HG03025 (cell line): ENCODE results near the gene CDC42BPG.

Experiments used
- ATAC-seq: cut with Tn5 transposase; IDR thresholded peaks from one replicate; pipeline ENCODE4 v1.9.1; 2021; ENCODE audit warnings: mild to moderate bottlenecking, moderate library complexity; ENCODE audit not compliant: unreplicated experiment, low FRiP score

CDC42BPG gene

GRCh38 chr11:64844330-64845128, at the start of gene CDC42BPG:
TSS of gene CDC42BPG (minus strand) at chr11:64844653. CDS start at chr11:64844569, 84 bp downstream.
- no peak for ATAC-seq

GRCh38 chr11:64893194-64894069, 49.0 kb upstream of the CDC42BPG start:
- no peak for ATAC-seq

GRCh38 chr11:64892838-64893193, 48.4 kb upstream of the CDC42BPG start:
- ATAC-seq, result no peak

GRCh38 chr11:64892411-64892831, 48.0 kb upstream of the CDC42BPG start:
- no peak for ATAC-seq

DNA sequence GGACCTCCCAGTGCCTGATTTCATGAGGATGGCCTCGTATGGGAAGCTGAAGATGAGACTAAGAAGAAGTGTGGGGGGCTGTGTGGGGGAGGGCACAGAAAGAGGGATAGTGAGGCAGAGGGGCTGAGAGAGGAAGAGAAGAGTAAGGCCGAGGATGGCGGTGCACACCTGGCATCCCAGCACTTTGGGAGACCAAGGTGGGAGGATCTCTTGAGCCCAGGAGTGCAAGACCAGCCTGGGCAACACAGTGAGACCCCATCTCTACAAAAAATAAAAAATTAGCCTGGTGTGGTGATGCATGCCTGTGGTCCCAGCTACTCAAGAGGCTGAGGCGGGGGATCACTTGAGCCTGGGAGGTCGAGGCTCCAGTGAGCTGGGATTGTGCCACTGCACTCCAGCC, 47.4 kb upstream of the CDC42BPG start:
- no peak for ATAC-seq

GRCh38 chr11:64891215-64891848, 46.9 kb upstream of the CDC42BPG start:
- ATAC-seq, result no peak

DNA sequence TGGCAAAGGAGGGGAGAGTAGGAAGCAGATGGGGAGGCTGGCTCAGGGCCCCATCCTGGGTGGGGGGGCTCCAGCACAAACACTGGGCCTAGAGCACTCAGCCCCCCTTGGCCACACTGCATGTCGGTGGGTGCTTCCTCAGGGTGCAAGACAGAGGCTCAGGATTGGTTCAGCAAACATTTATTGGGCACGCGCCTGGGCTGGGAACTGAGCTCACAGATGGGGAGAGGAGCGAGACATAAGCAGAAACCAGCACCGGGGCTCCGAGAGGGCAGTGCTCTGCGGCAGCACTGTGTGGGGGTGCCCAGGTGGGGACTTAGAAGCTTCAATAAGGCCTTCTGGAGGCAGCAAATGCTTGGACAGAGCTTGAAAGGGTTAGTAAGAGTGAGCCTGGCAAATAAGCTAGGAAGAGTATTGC, 46.1 kb upstream of the CDC42BPG start:
- no peak for ATAC-seq

GRCh38 chr11:64888729-64889511, 44.5 kb upstream of the CDC42BPG start:
- no peak for ATAC-seq

DNA sequence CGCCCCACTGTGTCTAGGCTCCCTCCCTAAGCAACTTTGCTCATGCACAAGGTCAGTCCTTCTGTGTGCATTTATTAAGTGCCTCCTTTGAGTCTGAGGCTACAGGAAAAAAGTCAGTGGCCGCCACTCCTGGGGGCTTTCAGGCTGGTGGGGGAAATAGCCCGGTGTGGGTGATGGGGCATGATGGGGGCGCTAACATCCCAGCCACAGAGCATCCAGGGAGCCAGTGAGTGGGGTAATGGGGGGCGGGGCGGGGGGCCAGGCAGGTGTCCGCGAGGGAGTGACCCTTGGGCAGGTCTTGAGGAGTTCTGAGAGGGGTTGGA, 43.9 kb upstream of the CDC42BPG start:
- ATAC-seq, result no peak

DNA sequence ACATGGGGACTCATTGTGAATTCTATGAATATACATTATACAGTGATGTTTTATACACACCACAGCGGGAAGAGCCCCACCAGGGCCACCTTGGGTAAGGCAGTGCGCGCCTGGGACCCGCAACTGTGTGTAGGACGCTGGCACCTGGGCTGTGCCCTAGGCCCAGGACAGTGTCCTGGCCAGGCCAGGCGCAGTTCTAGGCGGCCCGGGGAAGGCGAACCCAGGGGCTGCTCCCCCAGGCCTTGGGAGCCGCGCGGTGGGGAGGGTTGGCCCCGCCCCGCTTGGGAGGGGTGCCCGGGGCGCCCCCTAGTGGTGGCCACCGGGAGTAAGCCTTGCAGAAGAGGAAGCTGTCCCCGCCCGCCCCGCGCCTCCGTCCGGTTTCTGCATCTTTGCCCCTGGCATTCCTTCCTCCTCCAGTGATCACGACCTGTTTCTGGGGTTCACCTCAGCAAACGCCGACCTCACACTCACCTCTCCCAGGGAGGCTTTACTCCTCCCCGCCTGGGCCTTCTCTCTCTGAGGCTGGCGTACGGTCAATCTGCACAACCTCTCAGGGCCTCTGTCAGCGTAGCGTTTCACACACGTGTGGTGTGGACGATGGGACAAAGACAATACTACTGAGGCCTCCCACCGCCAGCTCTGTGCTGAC, 43.4 kb upstream of the CDC42BPG start:
- ATAC-seq, result no peak

DNA sequence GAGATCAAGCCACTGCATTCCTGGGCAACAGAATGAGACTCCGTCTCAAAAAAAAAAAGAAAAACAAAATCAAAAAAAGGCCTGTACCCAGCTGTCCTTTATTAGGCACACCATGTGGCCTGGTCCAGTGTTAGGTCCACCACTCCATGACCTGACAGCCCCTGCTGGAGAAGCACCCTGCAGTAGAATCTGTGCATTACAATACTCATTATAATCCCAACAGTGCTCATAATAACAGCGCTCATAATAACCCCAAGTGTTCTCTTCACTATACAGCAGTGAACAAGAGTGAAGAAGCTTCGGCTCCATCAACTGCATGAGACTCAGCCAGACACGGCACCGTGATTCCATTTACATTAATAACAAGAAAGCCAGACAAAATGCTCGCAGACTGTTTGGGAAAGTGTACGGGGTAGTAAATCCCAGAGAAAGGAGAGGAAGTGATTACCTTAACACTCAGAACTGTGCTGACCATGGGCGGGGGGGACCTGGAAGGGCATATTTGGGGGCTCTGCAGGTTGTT, 42.8 kb upstream of the CDC42BPG start:
- ATAC-seq, result no peak

GRCh38 chr11:64885367-64886286, 41.2 kb upstream of the CDC42BPG start:
- ATAC-seq, result no peak

DNA sequence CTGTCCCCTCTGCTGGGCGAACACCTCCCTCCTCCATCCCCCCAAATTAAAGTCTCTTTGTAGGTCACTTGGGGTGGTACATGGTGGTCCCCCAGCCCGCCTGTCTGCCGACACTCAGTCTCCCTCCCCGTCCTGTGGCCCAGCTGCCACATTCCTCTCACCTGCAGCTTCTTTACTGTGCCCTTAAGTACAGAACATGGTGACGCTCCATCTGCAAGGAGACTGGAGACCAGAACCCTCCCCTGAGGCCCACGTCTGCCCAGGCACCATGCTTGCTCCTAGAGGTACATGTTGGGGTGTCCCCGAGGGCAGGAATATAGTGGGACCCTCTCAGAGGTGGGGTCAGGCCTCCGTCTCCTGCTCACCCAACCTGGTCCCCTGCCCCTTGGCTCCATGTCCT, 39.6 kb upstream of the CDC42BPG start:
- no peak for ATAC-seq

DNA sequence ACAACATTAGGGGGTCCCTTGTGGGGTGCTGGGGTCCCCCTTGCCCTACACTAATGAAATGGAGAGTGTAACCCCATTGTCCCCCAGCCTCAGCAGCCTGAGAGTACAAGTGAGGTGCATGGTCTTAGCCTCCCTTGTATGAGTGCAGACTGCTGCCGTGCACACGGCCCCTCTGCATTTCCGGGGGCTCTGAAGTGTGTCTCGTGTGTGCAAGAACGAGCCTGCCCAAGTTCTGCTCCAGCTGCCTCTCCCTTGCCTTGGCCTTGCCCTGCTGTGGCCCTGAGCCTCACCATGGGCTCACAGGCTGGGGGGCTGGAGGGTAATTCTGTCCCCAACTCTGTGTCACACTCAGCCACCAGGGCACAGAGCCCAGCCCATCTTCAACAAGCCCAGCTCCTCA, 39.1 kb upstream of the CDC42BPG start:
- ATAC-seq, result no peak

DNA sequence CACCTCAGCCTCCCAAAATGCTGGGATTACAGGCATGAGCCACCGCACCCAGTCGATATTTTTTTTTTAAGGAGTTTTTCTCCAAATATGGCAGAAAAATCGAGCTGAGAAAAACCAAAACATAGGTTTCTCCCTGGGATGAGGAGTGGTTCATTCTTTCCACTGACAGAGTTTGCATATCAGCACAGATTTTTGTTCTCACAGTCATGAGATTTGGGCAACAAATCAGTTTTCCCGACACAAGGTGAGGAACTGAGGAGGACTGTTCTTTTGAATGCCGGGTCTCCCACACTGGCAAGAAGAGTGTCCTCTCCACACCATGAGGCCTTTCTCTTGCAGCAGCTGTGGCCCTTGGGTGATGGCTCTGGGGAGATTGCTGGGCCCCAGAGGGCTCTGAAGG, 37.8 kb upstream of the CDC42BPG start:
- ATAC-seq, result no peak

DNA sequence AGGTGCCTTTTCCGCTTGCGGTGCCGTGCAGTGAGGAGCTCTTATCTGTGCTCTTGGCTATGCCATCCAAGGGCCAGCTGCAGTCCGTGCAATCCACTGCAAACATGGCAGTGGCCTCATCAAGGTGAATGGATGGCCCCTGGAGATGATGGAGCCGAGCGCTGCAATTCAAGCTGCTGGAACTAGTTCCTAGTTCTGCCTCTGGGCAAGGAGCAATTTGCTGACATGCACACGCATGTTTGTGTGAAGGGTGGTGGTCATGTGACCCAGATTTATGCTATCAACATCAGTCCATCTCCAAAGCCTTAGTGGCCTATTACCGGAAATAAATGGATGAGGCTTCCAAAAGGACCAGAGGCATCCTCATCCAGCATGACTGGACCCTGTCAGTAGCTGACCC, 37.0 kb upstream of the CDC42BPG start:
- no peak for ATAC-seq

GRCh38 chr11:64880240-64881001, 36.0 kb upstream of the CDC42BPG start:
- no peak for ATAC-seq

DNA sequence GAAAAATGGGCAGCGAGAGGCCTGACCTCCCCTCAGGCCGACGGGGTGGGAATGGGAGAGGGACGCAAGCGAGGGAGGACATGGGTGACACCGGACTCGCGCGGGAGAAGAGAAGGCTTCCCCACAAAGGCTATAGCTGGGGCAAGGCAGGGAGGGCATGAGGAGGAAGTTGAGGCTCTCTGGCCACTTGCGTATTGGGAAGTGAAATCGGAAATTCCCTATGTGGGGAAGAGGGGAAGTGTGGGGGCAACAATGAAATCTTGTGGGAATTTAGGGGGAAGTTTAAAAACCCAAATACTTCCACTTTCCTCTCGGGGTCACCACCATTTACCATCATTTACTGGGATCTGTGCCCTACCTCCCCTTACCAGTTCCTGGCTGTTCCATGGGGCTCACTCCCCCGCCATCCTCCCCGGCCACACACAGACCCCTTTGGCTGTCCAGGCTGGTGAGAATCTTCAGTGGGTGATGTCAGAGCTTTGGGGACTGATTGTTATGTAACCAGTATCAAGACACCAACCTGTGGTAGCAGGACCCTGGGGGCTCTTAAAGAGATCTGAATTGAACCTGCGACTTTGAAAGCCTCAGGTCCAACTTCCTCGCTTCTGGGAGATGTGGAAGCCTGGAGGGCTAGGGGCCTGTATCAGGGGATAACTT, 34.9 kb upstream of the CDC42BPG start:
- ATAC-seq, result no peak
